ENCODE results near the gene CCRL2.

CCRL2 gene

GRCh38 chr3:46399098-46399497 lies 8.0 kb upstream of the CCRL2 start:
- H2BK15ac ChIP-seq (ENCODE audit: low read depth, poor library complexity, severe bottlenecking) = no peak overlapping the region
- no peak overlapping the region for H4K8ac ChIP-seq (ENCODE audit: low read length)
- H2BK5ac ChIP-seq (ENCODE audit: low read depth, low read length, poor library complexity, severe bottlenecking) = no peak overlapping the region
- H3K4me2 ChIP-seq (ENCODE audit: low read length, poor library complexity, severe bottlenecking) = no peak overlapping the region
- no peak overlapping the region for H2AFZ ChIP-seq (ENCODE audit: low read depth, low read length)
- no peaks in the 10 kb centered on the region for H3K4me1 ChIP-seq (ENCODE audit: control insufficient read depth, insufficient read depth, low read depth, low read length)
- H3K9ac ChIP-seq (ENCODE audit: low read length) = no peak overlapping the region
- no peak overlapping the region for H2AK5ac ChIP-seq (ENCODE audit: low read length, severe bottlenecking)
- no peak overlapping the region for H4K91ac ChIP-seq (ENCODE audit: low read length)
- DNase-seq = peak; percentile 1
- no peak overlapping the region for H2BK120ac ChIP-seq (ENCODE audit: low read depth, low read length)
- no peak overlapping the region for H2BK12ac ChIP-seq (ENCODE audit: low read length in 2 of 2)
- no peak overlapping the region for H3K14ac ChIP-seq (ENCODE audit: low read length in 2 of 2)
- peaks cover 16 to 42% of the 10 kb centered on the region in 2 experiments for H3K27me3 ChIP-seq (ENCODE audit: control insufficient read depth in 1 of 2, insufficient read depth in 1 of 2, low read length in 2 of 2)
- H3K36me3 ChIP-seq (ENCODE audit: control insufficient read depth in 1 of 2, insufficient read depth in 2 of 2, low read depth in 1 of 2, low read length in 2 of 2) = no peaks in the 10 kb centered on the region
- no peak overlapping the region for H3K18ac ChIP-seq (ENCODE audit: low read depth in 1 of 2, low read length in 2 of 2)
- H3K27ac ChIP-seq (ENCODE audit: low read length, poor library complexity, severe bottlenecking) = no peak overlapping the region
- H3K4me3 ChIP-seq (ENCODE audit: insufficient read depth in 1 of 2, low read depth in 1 of 2, low read length in 2 of 2) = no peak overlapping the region
- no peaks in the 10 kb centered on the region for H3K9me3 ChIP-seq (ENCODE audit: control insufficient read depth, low read length)
- no peak overlapping the region for H3K4ac ChIP-seq (ENCODE audit: low read depth in 1 of 2, low read length in 2 of 2)
- 36% methylated on average over 2 of the region's 2 CpGs for WGBS
- H3K23ac ChIP-seq (ENCODE audit: low read length in 2 of 2) = no peak overlapping the region
- no peaks in the 10 kb centered on the region for H3K79me1 ChIP-seq (replicated peaks; ENCODE audit: low read length, poor library complexity, severe bottlenecking)

- no peak overlapping the region for H3K27ac ChIP-seq (ENCODE audit: low read length, poor library complexity, severe bottlenecking)
- no peak overlapping the region for H4K8ac ChIP-seq (ENCODE audit: low read length)
- H2BK5ac ChIP-seq (ENCODE audit: low read depth, low read length, poor library complexity, severe bottlenecking) = no peak overlapping the region
- H3K36me3 ChIP-seq (ENCODE audit: control insufficient read depth in 1 of 2, insufficient read depth in 2 of 2, low read depth in 1 of 2, low read length in 2 of 2) = no peaks in the 10 kb centered on the region
- DNase-seq = peak; percentile 52
- no peak overlapping the region for H2BK12ac ChIP-seq (ENCODE audit: low read length in 2 of 2)
- H3K18ac ChIP-seq (ENCODE audit: low read depth in 1 of 2, low read length in 2 of 2) = no peak overlapping the region
- H3K4me2 ChIP-seq (ENCODE audit: low read length, poor library complexity, severe bottlenecking) = no peak overlapping the region
- no peak overlapping the region for H3K14ac ChIP-seq (ENCODE audit: low read length in 2 of 2)
- WGBS = 36% methylated on average over 2 of the region's 2 CpGs
- no peak overlapping the region for H3K4ac ChIP-seq (ENCODE audit: low read depth in 1 of 2, low read length in 2 of 2)
- no peak overlapping the region for H3K23ac ChIP-seq (ENCODE audit: low read length in 2 of 2)
- H2BK120ac ChIP-seq (ENCODE audit: low read depth, low read length) = no peak overlapping the region
- no peak overlapping the region for H4K91ac ChIP-seq (ENCODE audit: low read length)
- H2BK15ac ChIP-seq (ENCODE audit: low read depth, poor library complexity, severe bottlenecking) = no peak overlapping the region
- H3K4me3 ChIP-seq (ENCODE audit: insufficient read depth in 1 of 2, low read depth in 1 of 2, low read length in 2 of 2) = no peak overlapping the region
- H2AK5ac ChIP-seq (ENCODE audit: low read length, severe bottlenecking) = no peak overlapping the region
- no peak overlapping the region for H3K9ac ChIP-seq (ENCODE audit: low read length)
- no peak overlapping the region for H2AFZ ChIP-seq (ENCODE audit: low read depth, low read length)
- no peaks in the 10 kb centered on the region for H3K79me1 ChIP-seq (replicated peaks; ENCODE audit: low read length, poor library complexity, severe bottlenecking)
- H3K27me3 ChIP-seq (ENCODE audit: control insufficient read depth in 1 of 2, insufficient read depth in 1 of 2, low read length in 2 of 2) = peaks cover 13 to 37% of the 10 kb centered on the region in 2 experiments
- no peaks in the 10 kb centered on the region for H3K9me3 ChIP-seq (ENCODE audit: control insufficient read depth, low read length)
- H3K4me1 ChIP-seq (ENCODE audit: control insufficient read depth, insufficient read depth, low read depth, low read length) = no peaks in the 10 kb centered on the region
Measured at GRCh38 chr3:46399557-46399956, 7.5 kb upstream of the CCRL2 start.

GRCh38 chr3:46400000-46400734 lies 6.9 kb upstream of the CCRL2 start:
- WGBS = 33% methylated on average over 8 of the region's 8 CpGs

GRCh38 chr3:46400846-46401245 lies 6.2 kb upstream of the CCRL2 start:
- H3K27me3 ChIP-seq (ENCODE audit: control insufficient read depth in 1 of 2, insufficient read depth in 1 of 2, low read length in 2 of 2) = peaks cover under 1 to 26% of the 10 kb centered on the region in 2 experiments
- no peak overlapping the region for H3K27ac ChIP-seq (ENCODE audit: low read length, poor library complexity, severe bottlenecking)

More at GRCh38 chr3:46400000-46400734, 6.9 kb upstream of the CCRL2 start:
- Histone ChIP-seq H3K79me1 (replicated peaks; ENCODE audit: low read length, poor library complexity, severe bottlenecking) (no peaks in the 10 kb centered on the region), H2BK5ac (ENCODE audit: low read depth, low read length, poor library complexity, severe bottlenecking) (no peak overlapping the region), H3K27ac (ENCODE audit: low read length, poor library complexity, severe bottlenecking) (no peak overlapping the region), H3K18ac (ENCODE audit: low read depth in 1 of 2, low read length in 2 of 2) (no peak overlapping the region), H3K23ac (ENCODE audit: low read length in 2 of 2) (peak overlapping the region in 1 of 2 experiments; percentile 49), H3K4ac (ENCODE audit: low read depth in 1 of 2, low read length in 2 of 2) (no peak overlapping the region), H4K91ac (ENCODE audit: low read length) (no peak overlapping the region), H3K27me3 (ENCODE audit: control insufficient read depth in 1 of 2, insufficient read depth in 1 of 2, low read length in 2 of 2) (peaks cover 7 to 31% of the 10 kb centered on the region in 2 experiments), H2AFZ (ENCODE audit: low read depth, low read length) (no peak overlapping the region), H2BK12ac (ENCODE audit: low read length in 2 of 2) (no peak overlapping the region), H3K4me3 (ENCODE audit: insufficient read depth in 1 of 2, low read depth in 1 of 2, low read length in 2 of 2) (no peak overlapping the region), H2BK120ac (ENCODE audit: low read depth, low read length) (no peak overlapping the region), H2BK15ac (ENCODE audit: low read depth, poor library complexity, severe bottlenecking) (no peak overlapping the region), H3K14ac (ENCODE audit: low read length in 2 of 2) (no peak overlapping the region), H3K4me1 (ENCODE audit: control insufficient read depth, insufficient read depth, low read depth, low read length) (no peaks in the 10 kb centered on the region), H3K4me2 (ENCODE audit: low read length, poor library complexity, severe bottlenecking) (no peak overlapping the region), H4K8ac (ENCODE audit: low read length) (no peak overlapping the region), H3K9ac (ENCODE audit: low read length) (no peak overlapping the region), H2AK5ac (ENCODE audit: low read length, severe bottlenecking) (no peak overlapping the region), H3K9me3 (ENCODE audit: control insufficient read depth, low read length) (no peaks in the 10 kb centered on the region), H3K36me3 (ENCODE audit: control insufficient read depth in 1 of 2, insufficient read depth in 2 of 2, low read depth in 1 of 2, low read length in 2 of 2) (no peaks in the 10 kb centered on the region)
- peak; percentile 79 for DNase-seq

More at GRCh38 chr3:46400846-46401245, 6.2 kb upstream of the CCRL2 start:
- H3K14ac ChIP-seq (ENCODE audit: low read length in 2 of 2) = no peak overlapping the region
- H2BK5ac ChIP-seq (ENCODE audit: low read depth, low read length, poor library complexity, severe bottlenecking) = no peak overlapping the region
- no peak overlapping the region for H2BK12ac ChIP-seq (ENCODE audit: low read length in 2 of 2)
- H3K9me3 ChIP-seq (ENCODE audit: control insufficient read depth, low read length) = no peaks in the 10 kb centered on the region
- no peak overlapping the region for H3K9ac ChIP-seq (ENCODE audit: low read length)
- no peak overlapping the region for H4K91ac ChIP-seq (ENCODE audit: low read length)
- H3K36me3 ChIP-seq (ENCODE audit: control insufficient read depth in 1 of 2, insufficient read depth in 2 of 2, low read depth in 1 of 2, low read length in 2 of 2) = no peaks in the 10 kb centered on the region
- no peak overlapping the region for H2BK120ac ChIP-seq (ENCODE audit: low read depth, low read length)
- H2BK15ac ChIP-seq (ENCODE audit: low read depth, poor library complexity, severe bottlenecking) = no peak overlapping the region
- DNase-seq = no peak
- no peaks in the 10 kb centered on the region for H3K4me1 ChIP-seq (ENCODE audit: control insufficient read depth, insufficient read depth, low read depth, low read length)
- no peaks in the 10 kb centered on the region for H3K79me1 ChIP-seq (replicated peaks; ENCODE audit: low read length, poor library complexity, severe bottlenecking)
- no peak overlapping the region for H4K8ac ChIP-seq (ENCODE audit: low read length)
- no peak overlapping the region for H3K23ac ChIP-seq (ENCODE audit: low read length in 2 of 2)
- H3K18ac ChIP-seq (ENCODE audit: low read depth in 1 of 2, low read length in 2 of 2) = no peak overlapping the region
- no peak overlapping the region for H3K4me3 ChIP-seq (ENCODE audit: insufficient read depth in 1 of 2, low read depth in 1 of 2, low read length in 2 of 2)
- H2AK5ac ChIP-seq (ENCODE audit: low read length, severe bottlenecking) = no peak overlapping the region
- H2AFZ ChIP-seq (ENCODE audit: low read depth, low read length) = no peak overlapping the region
- WGBS = 92% methylated on average over 5 of the region's 5 CpGs
- no peak overlapping the region for H3K4me2 ChIP-seq (ENCODE audit: low read length, poor library complexity, severe bottlenecking)
- no peak overlapping the region for H3K4ac ChIP-seq (ENCODE audit: low read depth in 1 of 2, low read length in 2 of 2)
